ENCODE results near the gene ZNF521.

Gene ZNF521

DNA sequence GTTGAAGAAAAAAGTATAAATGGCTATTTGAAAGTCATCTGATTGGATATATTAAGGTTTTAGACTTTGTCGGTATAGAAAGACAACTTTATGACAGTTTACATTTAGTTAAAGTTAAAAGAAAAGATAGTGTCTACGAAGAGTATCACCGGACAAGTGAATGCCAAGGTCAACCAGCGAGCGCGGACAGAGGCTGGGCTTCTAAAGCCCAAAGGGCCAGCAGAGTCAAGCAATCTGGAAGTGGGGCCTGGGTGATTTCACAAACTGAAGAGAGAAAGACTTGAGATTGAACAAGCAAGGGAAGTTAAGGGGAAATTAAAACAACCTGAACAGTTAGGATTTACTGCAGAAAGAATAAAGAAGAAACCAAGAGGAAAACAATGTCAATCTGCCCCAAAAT, 16.3 kb downstream of the ZNF521 start:
- DNase-seq (ENCODE audit: low read depth in 2 of 2): no peak

DNA sequence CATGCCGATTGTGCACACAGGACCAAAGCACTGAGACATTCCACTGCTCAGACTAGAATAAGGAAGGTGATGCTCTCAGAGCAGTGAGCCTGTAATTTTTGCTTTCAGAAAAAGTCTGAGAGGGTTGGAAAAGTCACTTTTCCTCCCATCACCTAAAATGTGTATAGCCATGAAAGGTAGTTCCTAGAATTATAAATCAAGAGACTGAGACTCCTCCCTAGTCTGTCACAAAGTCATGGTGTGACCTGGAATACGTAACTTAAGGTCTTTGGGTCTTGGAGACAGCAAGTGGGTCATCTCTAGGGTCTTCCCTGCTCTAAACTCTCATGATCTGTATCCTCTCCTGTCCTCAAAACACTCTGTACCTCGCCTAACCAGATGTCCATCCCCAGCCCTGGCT, 16.9 kb downstream of the ZNF521 start:
- no peak for DNase-seq (ENCODE audit: low read depth in 2 of 2)

DNA sequence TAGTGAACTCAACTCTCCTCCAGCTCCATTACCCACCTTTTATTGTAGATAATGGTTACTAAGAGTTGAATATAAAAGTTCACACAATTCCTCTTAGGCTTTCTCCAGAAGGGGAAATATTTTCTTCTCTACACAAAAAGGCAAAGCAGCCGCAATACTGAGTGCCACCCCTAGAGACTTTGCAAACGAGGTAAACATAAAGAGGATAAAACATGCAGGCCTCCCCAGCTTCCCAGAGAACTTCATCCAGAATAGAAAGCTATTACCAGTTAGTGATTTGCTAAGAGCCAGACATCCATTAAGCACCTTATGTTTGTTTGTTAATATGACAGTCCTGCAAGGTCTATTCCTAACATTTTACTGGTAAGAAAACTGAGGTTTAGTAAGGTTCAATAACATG, 17.4 kb downstream of the ZNF521 start:
- no peak for DNase-seq (ENCODE audit: low read depth in 2 of 2)

DNA sequence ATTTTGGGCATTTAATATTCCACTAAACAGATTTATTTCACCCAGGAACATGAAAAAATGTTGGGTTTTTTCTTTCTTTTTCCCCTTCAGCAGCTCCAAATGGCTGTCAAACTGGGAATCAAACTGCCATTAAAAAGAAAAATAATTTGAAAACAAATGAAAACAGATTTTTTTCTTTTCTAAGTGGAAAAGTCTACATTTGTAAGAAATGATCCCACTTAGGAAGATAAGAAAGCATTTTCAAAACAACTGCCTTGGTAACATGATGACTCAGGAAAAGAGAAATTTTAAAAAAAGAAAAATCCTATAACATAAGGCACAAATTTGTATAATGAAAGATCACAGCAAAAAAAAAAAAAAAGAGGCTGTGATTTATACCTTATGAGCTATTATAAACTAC, 20.0 kb downstream of the ZNF521 start:
- no peak for DNase-seq (ENCODE audit: low read depth in 2 of 2)

DNA sequence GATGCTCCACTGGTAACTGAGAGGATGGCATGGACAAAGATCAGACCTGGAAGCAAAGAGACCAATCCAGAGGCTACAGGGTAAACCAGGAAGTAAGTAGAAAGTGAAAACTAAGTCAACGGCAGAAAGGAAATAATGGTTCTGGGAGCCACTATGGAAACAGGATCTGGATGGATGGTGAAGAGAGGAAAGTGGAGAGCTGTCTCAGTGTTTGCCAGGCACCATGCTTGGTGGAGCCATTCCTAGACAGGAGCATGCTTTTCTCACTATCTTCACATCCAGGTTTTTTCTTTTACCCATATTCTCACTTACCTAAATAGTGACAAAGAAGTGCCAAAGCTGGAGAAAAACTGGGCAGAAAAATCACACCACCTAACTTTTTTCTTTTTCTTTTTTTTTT, 22.2 kb downstream of the ZNF521 start:
- DNase-seq (ENCODE audit: low read depth in 2 of 2): no peak

DNA sequence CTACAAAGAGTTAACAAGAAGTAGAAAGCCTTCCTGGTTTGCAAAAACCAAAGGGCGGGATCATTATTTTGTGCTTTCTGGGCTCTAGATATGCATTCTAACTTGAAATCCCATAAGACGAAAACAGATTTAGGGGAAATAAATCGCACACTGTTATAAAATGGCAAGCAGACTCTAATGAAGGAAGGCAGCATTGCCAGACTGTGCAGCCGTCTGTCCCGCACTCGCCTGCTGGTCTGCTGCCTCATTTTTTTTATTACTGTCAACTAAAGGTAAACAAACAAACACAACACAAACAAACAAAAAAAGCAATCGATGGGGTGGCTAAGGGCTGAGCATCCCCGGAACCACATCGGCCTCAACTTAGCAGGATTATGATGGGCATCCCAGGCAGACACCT, 24.4 kb downstream of the ZNF521 start:
- no peak for DNase-seq (ENCODE audit: low read depth in 2 of 2)

DNA sequence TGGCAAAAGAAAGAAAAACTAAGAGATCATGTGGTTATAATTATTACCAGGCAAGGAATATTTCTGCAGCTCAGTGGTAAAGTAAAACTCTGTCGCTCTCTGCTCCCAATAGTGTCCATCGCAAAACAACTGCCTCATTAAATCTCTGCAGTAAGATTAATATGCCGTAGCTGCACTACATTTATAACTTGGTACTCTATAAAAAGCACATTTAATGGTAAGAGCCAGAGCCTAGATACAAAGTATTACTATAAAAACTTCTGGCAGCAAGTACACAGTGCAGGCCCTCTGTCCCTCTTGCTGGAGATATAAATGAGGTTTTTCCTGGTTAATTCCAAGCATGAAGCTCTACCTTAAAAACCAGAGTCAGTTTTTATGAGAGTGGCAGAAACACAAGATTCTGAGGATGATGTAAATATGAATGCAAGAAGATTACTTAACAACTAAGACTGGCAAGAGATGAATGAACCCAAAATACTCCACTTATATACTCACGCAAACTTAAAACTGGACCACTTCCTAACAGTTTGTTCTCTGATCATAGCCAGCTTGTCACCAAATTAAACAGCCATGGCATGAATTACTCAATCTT, 25.5 kb downstream of the ZNF521 start:
- DNase-seq (ENCODE audit: low read depth in 2 of 2): no peak

DNA sequence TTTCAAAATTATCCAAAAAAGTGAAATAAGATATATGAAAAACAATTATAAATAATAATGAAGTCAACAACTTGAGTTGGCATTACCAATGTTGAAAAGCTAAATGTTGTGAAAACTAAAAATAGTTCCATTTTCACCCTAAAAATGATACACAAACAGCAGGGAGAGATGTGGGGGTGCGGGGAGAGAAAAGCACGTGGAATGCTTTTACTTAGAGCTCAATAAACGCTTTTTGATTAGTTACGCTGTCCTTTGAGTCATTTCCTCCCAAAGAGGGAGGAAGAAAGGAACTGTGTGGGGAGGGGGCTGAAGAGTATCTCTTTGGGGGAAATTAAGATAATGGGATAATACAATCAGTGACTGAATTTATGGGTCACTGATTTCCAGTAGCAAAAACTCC, 29.2 kb downstream of the ZNF521 start:
- DNase-seq (ENCODE audit: low read depth in 2 of 2): no peak

DNA sequence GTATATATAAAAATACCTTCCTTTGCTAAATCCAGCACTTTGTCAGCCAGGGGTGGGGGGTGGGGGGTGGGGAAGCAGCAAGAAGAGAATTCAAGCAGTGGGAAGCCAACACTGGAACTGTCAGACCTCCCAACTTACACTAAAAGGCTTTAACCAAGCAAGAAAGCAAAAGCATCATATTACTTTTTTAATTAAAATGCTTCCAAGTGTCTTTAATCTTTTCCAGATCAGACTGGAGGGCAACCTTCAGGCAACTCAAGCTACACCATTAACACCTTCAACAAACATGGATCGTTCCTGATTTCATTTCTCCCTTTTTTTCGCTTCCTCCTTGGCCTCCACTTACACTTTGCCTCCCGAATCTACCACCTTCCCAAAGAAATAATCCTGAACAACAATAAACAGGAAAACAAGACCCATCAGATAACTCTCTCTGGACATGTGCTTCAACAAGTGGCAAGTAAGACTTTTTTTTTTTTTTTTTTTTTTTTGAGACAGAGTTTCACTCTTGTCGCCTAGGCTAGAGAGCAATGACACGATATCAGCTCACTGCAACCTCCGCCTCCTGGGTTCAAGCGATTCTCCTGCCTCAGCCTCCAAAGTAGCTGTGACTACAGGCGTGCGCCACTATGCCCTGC, 35.5 kb downstream of the ZNF521 start:
- no peak for DNase-seq (ENCODE audit: low read depth in 2 of 2)

DNA sequence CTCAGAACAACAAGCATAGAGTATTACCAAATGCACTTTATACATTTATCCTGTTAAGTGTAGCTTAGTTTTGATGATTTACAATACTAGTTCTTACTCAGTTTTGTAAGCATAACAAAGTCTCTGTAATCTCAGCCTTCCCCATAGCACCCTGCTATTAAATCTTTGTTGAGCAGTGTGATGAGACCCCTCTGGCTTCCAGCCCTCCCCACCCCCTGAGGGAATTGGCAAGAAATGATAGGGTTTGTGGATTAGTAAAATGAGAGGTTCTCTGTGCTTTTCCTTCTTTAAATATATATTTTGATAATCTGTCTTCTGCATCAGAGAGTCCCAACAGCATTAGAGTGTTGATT, 37.2 kb downstream of the ZNF521 start:
- DNase-seq (ENCODE audit: low read depth in 2 of 2): no peak

DNA sequence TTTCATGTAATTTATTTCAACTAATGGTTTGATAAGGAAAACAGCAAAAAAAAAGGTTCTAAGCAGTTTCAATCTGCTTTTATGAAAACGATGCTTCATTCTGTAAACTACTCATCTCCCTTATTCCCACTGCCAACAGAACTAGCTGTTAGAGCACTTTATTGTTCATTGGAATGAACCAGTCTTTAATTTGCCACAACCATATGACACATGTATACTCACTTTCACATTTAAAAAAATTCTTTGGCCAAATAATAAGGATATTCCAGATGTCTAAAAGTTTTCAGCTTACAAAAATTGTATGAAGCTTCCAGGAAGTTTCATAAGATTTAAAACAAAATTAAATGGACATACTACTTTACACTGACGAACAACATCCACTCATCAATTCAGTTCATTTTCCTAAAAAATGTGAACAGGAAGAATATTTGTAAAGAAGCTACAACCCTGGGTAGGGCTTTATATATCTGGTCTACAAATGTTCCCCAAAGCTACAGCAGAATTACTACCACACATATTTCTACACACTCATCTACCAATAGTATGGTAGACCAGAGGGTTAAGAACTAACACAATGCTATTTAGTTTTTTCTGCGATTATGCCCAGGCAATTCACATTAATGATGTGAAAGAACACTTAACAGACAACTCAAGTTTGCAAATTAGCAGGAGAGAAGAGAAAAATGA, 37.7 kb downstream of the ZNF521 start:
- no peak for DNase-seq (ENCODE audit: low read depth in 2 of 2)

DNA sequence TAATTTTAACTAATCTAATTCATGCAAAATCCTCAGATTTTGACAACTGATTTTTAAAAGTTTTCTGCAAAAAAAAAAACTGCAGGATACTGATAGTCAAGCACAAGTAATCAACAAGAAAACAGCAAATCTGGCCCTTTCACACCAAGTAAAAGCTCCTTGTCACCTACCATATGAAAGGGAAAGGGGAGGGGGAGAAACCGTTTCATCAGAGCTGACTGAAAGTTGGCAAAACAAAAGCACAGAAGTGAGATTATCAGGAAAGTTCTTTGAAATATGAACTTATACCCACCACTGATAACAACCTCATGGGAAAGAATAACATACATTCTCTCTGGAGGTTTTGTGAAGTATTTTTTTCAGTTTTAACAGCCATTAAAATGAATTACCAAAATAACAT, 38.7 kb downstream of the ZNF521 start:
- no peak for DNase-seq (ENCODE audit: low read depth in 2 of 2)

DNA sequence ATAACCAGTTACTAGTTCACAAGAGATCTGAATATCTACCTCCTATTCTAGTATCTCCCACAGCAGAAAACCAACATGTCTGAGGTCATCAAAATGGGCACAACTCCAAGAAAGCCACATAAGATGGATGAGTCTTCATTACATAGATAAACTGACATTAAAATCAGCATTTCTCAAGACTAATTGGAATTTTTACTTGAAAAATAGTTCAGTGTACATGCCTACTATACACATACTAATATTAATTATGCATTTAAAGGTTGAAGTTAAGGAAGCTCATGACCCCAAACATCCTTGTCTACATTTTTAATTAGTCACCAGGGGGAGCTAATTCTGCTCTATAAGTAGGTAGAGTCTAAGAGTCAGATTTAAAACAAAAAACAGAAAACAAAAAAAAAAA, 41.9 kb downstream of the ZNF521 start:
- peak in 1 of 2 experiments; percentile 49 for DNase-seq (ENCODE audit: low read depth in 2 of 2)

DNA sequence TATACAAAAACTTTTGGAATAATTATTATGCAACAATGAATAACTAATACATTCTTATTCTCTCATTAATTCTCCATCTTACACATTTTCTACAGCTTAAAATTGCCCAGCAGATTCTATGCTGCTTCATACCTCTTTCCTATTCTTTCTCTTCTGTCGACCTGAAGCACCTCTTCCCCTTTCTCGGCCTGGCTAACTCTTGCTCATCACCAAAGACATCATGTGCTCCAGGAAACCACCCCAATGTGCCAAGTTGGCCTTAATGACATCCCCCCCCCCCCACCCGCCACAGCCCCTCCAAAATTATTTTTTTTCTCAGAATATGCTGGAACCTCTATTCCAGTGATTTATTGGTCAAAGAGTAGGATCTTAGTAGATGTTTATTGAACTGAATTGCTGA, 43.6 kb downstream of the ZNF521 start:
- DNase-seq (ENCODE audit: low read depth in 2 of 2): no peak

DNA sequence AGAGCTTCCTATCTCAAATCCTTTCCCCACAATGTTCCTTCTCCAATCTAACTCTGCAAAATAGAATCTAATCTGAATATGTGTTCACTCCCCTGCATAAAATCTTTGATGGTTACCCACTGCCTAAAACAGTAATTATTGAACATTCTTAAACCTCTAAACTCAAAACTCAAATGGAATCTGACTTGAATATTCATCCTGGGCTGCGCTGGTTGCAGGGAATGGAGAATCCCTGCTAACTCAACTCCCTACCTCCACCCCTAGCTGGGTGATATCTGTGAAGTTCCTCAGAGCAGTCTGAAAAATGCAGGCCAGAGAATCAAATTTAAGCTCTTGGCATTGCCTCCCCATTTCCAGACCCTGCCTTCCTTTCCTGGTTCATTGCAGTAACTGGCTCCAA, 44.8 kb downstream of the ZNF521 start:
- DNase-seq (ENCODE audit: low read depth in 2 of 2): no peak

DNA sequence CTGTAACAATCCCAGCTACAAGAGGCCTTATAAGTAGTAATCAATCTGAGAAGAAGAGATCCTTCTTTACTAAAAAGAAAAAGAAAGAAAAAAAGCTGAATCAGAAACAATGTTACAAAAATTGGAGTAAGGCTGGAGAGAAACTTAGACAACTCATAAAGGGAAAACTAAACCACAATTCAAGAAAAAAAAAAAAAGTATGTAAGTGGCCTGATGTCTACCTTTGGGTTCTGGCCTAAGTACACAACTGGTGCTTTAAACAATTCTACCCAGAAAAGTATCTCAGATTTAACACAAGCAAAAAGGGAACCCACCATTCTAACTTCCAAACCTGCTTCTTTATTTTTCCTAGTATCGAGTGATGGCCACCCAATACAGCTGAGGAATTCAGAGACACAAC, 45.3 kb downstream of the ZNF521 start:
- no peak for DNase-seq (ENCODE audit: low read depth in 2 of 2)

DNA sequence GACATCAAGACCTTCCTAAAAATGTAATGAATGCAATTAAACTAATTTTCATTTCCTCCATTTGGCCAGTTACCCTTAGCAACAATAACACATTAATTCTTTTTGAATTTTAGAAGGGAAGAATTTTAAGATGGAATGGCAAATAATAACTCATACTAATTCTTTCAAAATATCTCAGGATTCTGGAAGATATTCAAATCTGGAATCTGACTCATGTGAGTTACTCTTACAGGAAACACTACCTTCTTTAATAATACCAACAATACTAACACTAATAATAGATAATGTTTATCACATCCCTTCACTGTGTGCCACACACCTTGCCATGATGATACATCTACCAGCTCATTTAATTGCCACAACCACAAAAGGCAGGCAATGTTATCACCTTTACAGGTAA, 46.4 kb downstream of the ZNF521 start:
- no peak for DNase-seq (ENCODE audit: low read depth in 2 of 2)

DNA sequence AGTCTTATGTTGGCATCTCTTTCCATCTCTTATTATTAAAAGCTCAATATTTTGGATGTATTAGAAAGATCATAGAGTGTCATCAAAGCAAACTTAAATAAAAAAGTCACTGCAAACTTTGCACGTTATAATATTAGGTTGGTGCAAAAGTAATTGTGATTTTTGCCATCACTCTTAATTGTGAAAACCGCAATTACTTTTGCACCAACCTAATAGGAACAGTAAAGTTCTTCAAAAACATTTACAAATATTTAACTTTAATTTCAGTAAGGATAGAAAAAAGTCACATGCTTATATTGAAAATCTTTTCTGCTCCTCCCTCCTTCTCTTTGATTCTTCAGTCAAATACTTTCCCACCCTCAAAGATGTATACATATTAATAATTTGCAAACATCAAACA, 51.5 kb downstream of the ZNF521 start:
- no peak for DNase-seq (ENCODE audit: low read depth in 2 of 2)

DNA sequence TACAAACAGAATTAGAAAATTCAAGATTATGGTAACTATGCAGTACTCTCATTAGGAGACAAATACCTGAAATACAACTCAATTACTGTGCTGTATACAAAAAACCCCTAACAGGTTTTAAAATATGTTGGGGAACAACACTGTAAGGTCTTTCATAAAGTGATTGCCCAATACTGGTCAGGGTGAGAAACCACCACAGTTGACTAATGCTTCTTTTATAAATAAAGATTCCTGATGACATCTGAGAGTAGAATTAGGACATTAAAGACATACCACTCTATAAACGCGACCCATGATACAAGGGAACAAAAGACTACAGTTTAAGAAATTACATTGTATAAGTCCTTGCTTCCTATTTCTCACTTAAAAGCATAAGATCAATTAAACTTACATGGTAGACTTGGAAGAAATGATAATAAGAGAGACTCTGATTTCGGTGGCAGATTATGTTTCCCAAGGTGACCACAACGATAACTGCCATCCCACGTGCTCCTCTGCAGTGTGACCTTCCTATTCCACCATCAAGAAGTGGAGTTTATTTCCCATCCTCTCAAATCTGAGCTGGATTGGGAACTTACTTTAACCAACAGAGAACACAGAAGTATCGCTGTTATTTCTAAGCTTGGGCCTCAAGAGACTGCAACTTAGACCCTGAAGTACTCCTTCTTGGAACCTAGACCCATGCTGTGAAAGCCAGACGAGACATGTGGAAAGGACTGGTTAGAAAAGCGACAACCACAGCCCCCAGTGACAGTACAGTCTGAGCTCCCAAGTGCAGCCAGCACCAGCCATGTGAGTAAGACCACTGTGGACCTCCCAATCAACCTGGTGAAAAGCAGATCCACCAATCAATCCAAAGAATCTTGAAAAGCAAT, 52.3 kb downstream of the ZNF521 start:
- DNase-seq (ENCODE audit: low read depth in 2 of 2): no peak

DNA sequence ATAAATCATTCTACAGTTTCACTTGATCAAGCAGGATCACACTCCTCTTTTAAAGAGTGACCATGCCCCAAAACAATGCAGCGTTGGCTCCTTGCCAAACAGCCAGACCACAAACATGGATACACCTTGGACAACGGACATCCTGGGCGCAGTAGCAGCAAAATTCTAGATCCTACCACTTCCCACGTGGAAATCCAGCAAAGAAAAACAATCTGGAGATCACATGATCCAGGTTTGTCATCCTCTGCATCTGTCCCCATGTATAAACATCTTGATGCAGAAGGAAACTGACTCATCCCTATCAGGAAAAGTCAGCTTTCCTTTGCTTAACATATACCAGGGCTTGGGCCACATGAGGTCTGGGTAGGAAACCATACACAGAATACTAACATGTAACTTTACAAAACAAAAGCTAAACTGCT, 53.1 kb downstream of the ZNF521 start:
- no peak for DNase-seq (ENCODE audit: low read depth in 2 of 2)

DNA sequence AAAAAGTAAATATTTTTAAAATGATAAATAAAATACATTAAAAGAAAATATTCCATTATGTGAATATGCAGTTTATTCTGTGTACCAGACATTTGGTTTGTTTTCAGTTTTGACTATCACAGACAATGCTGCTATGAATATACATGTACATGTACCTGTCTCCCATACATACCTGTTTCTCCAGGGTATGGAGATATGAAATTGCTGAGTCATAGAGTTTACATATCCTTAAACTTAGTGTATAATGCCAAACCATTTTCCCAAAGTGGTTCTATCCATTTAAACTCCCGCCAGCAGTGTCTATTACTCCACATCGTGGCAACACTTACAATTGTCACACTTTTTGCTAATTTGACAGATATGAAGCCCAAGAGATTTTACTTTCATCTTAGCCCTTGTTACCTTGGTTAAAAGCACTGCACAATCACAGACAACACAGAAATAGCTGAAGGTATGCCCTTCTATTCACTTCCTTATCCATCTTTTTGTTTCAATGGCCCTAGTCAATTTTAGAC, 56.3 kb downstream of the ZNF521 start:
- no peak for DNase-seq (ENCODE audit: low read depth in 2 of 2)

DNA sequence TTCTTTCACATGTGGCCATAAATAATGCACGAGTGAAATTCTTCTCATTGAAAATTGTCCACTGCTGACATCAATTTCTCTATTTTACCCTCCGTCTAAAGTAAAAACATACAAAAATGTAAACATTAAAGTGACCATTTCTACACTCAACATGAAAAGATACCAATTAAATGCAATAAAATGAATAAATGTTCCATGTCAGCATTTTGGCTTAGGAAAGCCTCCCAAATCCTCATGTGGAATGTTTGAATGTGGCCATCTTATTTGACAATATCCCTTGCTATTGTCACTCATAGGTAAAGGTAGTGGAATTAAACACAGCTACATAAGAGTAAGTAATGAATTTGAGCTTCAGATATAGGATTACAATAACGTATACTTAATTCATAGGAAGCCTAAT, 60.8 kb downstream of the ZNF521 start:
- no peak for DNase-seq (ENCODE audit: low read depth in 2 of 2)

All from fibroblast of skin of left biceps (primary cell).